ENCODE results near the gene FREM1. TPM values are rescaled to one million over a fixed set of nuclear protein-coding genes. Genes with fewer than 3 reads are reported as not detected.
"Not testable (repeated sequence)": the region's sequence is repeated elsewhere in the genome, so short reads cannot be mapped to it uniquely, and the experiment has no call there.

The FREM1 gene, protein sequence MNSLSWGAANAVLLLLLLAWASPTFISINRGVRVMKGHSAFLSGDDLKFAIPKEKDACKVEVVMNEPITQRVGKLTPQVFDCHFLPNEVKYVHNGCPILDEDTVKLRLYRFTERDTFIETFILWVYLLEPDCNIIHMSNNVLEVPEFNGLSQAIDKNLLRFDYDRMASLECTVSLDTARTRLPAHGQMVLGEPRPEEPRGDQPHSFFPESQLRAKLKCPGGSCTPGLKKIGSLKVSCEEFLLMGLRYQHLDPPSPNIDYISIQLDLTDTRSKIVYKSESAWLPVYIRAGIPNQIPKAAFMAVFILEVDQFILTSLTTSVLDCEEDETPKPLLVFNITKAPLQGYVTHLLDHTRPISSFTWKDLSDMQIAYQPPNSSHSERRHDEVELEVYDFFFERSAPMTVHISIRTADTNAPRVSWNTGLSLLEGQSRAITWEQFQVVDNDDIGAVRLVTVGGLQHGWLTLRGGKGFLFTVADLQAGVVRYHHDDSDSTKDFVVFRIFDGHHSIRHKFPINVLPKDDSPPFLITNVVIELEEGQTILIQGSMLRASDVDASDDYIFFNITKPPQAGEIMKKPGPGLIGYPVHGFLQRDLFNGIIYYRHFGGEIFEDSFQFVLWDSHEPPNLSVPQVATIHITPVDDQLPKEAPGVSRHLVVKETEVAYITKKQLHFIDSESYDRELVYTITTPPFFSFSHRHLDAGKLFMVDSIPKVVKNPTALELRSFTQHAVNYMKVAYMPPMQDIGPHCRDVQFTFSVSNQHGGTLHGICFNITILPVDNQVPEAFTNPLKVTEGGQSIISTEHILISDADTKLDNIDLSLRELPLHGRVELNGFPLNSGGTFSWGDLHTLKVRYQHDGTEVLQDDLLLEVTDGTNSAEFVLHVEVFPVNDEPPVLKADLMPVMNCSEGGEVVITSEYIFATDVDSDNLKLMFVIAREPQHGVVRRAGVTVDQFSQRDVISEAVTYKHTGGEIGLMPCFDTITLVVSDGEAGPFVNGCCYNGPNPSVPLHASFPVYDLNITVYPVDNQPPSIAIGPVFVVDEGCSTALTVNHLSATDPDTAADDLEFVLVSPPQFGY (N-terminal part only)
- 18.2 TPM for total RNA-seq

GRCh38 chr9:14909961-14910805, at the start of gene FREM1:
Gene FREM1, minus strand, starts transcription at chr9:14910428. Its CDS starts 41,451 bp downstream, at chr9:14868977.
- DNase-seq: peak; percentile 91

GRCh38 chr9:14958989-14959388, 48.8 kb upstream of the FREM1 start:
- no peak for DNase-seq

DNA sequence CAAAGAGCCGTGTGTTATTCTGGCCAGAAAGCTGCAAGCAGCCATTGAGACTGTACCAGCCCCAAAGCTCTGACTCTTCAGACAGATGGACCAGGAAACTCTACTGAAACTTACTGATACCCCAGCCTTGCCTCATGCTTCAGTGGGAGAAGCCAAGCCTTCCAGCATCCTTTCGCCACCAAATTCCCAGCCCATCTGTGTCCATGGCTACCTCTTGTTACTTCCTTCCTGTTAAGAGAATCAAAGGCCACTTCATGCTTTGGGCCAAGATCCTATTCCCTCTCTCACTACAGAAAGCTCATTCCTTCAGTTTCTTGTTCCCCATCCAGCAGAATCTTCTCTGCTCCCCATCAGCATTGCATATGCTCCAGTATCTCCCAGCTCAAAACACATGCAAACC, 46.9 kb upstream of the FREM1 start:
- DNase-seq: peak; percentile 38

DNA sequence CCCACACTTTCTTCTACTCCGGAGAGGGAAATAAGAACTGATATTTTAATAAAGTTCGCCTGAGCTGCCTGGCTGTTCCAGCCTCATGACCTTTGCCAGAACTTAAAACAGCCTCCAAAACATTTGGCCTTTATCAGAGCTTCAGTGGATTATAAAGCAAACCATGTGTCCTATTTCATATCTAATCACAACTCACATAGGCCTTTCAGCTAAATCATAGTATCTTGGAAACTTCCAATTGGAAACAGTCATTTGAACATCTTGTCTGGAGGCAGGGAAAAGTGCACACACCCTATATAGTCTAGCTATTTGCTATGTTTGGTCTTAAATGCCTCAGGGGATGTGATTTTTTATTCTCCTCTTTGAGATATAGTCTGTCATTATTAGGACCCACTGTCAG, 46.0 kb upstream of the FREM1 start:
- peak; percentile 7 for DNase-seq

DNA sequence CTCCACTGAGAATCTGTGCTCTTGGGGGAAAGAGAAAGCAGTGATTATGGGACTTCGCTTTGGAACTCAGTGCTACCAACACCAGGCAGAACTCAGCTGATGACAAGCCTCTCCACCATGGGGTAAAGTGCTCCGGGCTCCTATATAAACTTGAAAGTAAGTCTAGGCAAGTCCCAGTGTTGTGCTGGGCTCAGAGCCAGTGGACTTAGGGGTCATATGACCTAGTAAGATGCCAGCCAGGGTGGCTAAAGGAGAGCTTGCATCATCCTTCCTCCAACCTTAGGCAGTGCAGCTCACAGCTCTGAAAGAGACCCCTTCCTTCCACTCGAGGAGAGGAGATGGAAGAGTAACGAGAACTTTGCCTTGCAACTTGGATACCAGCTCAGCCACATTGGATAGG, 35.1 kb upstream of the FREM1 start:
- no peak for DNase-seq

DNA sequence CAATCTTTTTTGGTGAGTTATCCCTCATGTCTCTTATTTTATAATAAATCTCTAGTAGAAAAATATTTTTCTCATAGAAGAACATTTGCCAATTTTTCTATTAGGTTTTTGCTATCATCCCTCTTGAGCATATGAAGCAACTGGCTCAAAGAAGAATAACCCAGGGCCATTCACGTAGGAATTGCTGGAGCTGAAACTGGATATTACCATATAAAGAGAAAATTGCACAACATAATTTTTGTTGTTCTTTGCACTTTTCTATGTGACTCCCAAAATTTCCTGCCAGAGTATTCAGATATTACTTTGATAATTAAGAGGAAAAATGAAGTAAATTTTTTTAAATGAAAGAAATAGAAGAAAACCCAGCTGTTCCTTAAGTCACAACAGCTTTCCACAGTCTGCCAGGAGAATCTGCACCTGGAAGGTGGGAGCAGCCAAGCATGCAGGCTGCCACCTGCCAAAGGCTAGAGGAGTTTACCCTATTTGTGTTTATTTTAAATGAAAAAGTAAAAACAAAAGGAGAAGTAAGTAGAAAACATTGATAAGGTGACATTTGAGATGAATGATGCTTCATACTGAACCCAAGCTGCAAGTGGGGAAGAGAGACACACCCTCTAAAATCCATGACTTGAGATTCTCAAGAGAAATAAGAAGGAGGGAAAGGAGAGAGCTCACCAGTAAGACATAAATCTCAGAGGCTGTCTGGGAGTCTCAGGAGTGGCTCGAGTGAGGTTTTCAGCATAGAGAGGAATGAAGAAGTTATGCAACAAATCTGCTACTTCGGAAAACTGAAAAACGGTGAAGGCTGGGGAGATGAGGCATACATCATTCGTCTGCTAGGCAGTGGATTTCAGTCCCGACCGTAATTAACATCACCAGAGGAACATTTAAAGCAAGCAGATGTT, 31.5 kb upstream of the FREM1 start:
- DNase-seq: peak; percentile 27

DNA sequence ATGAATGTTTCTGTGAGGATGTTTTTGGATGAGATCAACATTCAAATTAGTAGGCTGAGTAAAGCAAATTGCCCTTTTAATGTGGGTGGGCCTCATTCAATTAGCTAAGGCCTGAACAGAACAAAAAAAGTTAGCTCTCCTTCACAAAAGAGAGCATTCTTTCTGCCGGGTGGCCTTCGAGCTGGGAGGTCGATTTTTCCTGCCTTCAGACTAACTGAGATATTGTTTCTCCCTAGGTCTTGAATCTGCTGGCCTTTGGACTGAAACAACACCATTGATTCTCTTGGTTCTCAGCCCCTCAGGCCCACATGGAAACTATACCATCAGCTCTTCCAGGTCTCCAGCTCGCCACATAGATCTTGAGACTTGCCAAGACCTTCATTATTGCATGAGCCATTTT, 29.1 kb upstream of the FREM1 start:
- DNase-seq: no peak

DNA sequence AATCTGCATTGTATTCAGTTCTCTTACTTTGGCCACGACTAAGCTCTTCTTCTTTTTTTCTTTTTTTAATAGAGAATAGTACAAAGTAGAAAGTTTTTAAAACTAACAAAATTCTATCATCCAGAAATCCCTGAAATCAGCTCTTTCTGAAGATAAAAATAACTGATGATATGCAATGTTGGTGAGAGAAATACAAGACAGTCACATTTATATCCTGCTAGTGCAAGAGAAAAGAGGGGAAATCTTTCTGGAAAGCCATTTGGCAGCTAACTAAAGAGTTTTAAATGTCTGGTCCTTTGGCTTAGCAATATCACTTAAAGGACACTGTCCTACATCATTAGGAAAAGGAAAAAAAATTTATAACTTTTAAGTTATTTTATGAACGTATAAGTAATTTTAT, 27.0 kb upstream of the FREM1 start:
- no peak for DNase-seq

- peak; percentile 21 for DNase-seq
Observed at GRCh38 chr9:14936491-14936890, 26.3 kb upstream of the FREM1 start.

DNA sequence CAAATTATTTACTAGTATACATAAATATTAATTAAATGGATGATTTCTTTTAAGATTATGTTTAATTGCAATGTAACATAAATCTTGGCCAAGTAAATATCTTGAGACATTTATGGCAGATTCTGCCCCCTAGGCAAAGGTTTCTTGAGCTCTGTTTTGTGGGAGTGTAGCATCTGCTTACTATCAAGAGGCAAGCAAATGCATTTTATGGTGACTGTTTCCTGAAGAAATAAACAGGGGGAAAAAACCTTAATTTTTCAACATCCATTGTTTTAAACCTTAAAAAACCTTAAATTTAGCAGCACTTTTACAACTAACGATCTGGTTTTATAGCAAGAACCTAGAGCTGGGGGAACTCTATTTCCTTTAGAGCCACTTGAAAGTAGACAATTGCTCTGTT, 25.7 kb upstream of the FREM1 start:
- DNase-seq: peak; percentile 13

GRCh38 chr9:14935106-14935751, 25.0 kb upstream of the FREM1 start:
- DNase-seq: peak; percentile 27

DNA sequence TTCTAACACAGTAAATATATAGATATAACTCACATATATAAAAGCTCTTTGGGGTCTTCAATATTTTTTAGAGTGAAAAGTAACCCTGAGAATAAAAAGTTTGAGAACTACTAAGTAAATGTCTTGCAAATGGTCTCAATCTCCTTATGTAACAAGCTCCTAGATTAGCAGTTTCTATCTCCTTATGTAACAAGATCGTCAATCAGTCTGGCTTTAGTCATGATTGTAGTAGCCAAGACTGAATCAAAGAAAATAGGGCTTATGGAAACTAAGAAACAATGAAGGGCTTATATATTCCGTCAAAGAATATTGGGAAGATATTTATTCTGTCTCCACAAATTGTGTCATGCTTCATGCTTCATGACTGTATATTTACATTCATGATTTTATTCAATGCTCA, 22.4 kb upstream of the FREM1 start:
- no peak for DNase-seq

- peak; percentile 69 for DNase-seq
Observed at GRCh38 chr9:14932231-14932630, 22.0 kb upstream of the FREM1 start.

GRCh38 chr9:14926941-14927624, 16.9 kb upstream of the FREM1 start:
- DNase-seq: no peak

- no peak for DNase-seq
Observed at GRCh38 chr9:14924230-14925219, 14.3 kb upstream of the FREM1 start.

- DNase-seq: no peak
Observed at GRCh38 chr9:14923701-14924100, 13.5 kb upstream of the FREM1 start.

GRCh38 chr9:14920805-14921204, 10.6 kb upstream of the FREM1 start:
- DNase-seq: not testable (repeated sequence)

- no peak for DNase-seq
Observed at GRCh38 chr9:14913366-14913765, 3.1 kb upstream of the FREM1 start.
